ENCODE measurements around the gene OSBPL9.

DNA sequence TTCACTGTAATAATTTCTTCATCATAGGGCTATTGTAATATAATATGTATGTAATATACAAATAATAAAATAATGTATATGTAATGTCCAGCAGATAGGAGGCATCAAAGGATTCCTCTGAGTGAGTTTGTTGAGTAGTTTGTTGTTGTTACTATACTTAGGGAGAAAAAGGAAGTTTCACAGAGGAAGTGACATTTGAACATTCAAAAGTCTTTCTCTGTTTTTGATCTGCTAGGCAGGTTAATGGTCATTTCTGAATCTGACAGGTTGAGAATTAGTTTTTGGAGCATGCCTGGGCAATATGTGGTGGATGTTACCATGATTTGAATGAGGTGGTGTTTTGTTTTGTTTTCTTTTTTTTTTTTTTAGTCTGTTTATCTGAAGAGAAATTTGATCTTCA lies 159.5 kb downstream of the OSBPL9 start:
- TF ChIP-seq, protein P1, sequence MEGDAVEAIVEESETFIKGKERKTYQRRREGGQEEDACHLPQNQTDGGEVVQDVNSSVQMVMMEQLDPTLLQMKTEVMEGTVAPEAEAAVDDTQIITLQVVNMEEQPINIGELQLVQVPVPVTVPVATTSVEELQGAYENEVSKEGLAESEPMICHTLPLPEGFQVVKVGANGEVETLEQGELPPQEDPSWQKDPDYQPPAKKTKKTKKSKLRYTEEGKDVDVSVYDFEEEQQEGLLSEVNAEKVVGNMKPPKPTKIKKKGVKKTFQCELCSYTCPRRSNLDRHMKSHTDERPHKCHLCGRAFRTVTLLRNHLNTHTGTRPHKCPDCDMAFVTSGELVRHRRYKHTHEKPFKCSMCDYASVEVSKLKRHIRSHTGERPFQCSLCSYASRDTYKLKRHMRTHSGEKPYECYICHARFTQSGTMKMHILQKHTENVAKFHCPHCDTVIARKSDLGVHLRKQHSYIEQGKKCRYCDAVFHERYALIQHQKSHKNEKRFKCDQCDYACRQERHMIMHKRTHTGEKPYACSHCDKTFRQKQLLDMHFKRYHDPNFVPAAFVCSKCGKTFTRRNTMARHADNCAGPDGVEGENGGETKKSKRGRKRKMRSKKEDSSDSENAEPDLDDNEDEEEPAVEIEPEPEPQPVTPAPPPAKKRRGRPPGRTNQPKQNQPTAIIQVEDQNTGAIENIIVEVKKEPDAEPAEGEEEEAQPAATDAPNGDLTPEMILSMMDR (IDR thresholded peaks at IDR 0.05; ENCODE audit: low read length), result no peak
- no peak for TF ChIP-seq EZH2 (IDR thresholded peaks at IDR 0.05; ENCODE audit: borderline replicate concordance, low read length)

Measured in OCI-LY1 (cell line).